Keratinocyte (primary cell): Measurements from ENCODE around the gene ACBD7. TPM values are rescaled to one million over a fixed set of nuclear protein-coding genes. Genes with fewer than 3 reads are reported as not detected.

Experiments
- DNase-seq: peaks from one replicate; pipeline ENCODE4 v3.0.0-alpha.2; 2011; ENCODE audit warnings: low read depth, missing footprints, low spot score
- FAIRE-seq: peaks from 2 replicates; lab custom pipeline; 2011; peaks lifted over from hg19 to GRCh38; lab: Jason Lieb, UNC
- H2AFZ ChIP-seq: 2 replicates; pipeline ENCODE4 v1.6.0; 2012; ENCODE audit warnings: low read length, control low read depth, inconsistent platforms; ENCODE audit not compliant: control insufficient read depth
- H3K27ac ChIP-seq: 2 replicates; pipeline ENCODE4 v1.5.1; 2011; ENCODE audit warnings: low read length; ENCODE audit not compliant: control insufficient read depth, insufficient read depth
- H3K27me3 ChIP-seq: 3 replicates; pipeline ENCODE4 v1.6.0; 2011; ENCODE audit warnings: low read length; ENCODE audit not compliant: control insufficient read depth, insufficient read depth; ENCODE audit errors: extremely low read depth
- H3K36me3 ChIP-seq, 2 experiments: 2 replicates in 1 of 2; 3 replicates in 1 of 2; pipeline ENCODE4 v1.5.1; 2011; ENCODE audit warnings: low read length in 2 of 2, mild to moderate bottlenecking in 1 of 2; ENCODE audit not compliant: control insufficient read depth in 2 of 2, insufficient read depth in 2 of 2; ENCODE audit errors: extremely low read depth in 1 of 2
- H3K4me1 ChIP-seq: 3 replicates; pipeline ENCODE4 v1.5.1; 2011; ENCODE audit warnings: low read length; ENCODE audit not compliant: control insufficient read depth, insufficient read depth; ENCODE audit errors: extremely low read depth
- H3K4me2 ChIP-seq: 3 replicates; pipeline ENCODE4 v1.6.0; 2011; ENCODE audit warnings: low read depth, low read length; ENCODE audit not compliant: control insufficient read depth, insufficient read depth; ENCODE audit errors: extremely low read depth
- H3K4me3 ChIP-seq, 3 experiments: fragments of 200-600 bp in 1 of 3; sonication (generic) in 1 of 3; 2 replicates in 2 of 3; 3 replicates in 1 of 3; pipeline ENCODE4 v1.5.1; 2011 to 2016; ENCODE audit warnings: low read length in 3 of 3, mild to moderate bottlenecking in 3 of 3, control low read depth in 2 of 3, inconsistent platforms in 1 of 3, low read depth in 1 of 3, mixed read lengths in 1 of 3, mixed run types in 1 of 3, moderate library complexity in 1 of 3; ENCODE audit not compliant: control insufficient read depth in 2 of 3, insufficient read depth in 2 of 3; ENCODE audit errors: extremely low read depth in 1 of 3
- H3K79me2 ChIP-seq: 2 replicates; pipeline ENCODE4 v1.6.0; 2012; ENCODE audit warnings: low read length; ENCODE audit not compliant: control insufficient read depth, insufficient read depth
- H3K9ac ChIP-seq: 3 replicates; pipeline ENCODE4 v1.6.0; 2011; ENCODE audit warnings: low read length; ENCODE audit not compliant: control insufficient read depth, insufficient read depth; ENCODE audit errors: extremely low read depth
- H3K9me1 ChIP-seq: 3 replicates; pipeline ENCODE4 v1.6.0; 2011; ENCODE audit warnings: low read length; ENCODE audit not compliant: control insufficient read depth, insufficient read depth; ENCODE audit errors: extremely low read depth
- H3K9me3 ChIP-seq: 2 replicates; pipeline ENCODE4 v1.5.1; 2012; ENCODE audit warnings: low read depth, low read length; ENCODE audit not compliant: control insufficient read depth
- H4K20me1 ChIP-seq: 3 replicates; pipeline ENCODE4 v1.6.0; 2011; ENCODE audit warnings: low read length; ENCODE audit not compliant: control insufficient read depth, insufficient read depth; ENCODE audit errors: extremely low read depth
- CTCF ChIP-seq, 3 experiments: IDR thresholded peaks in 1 of 3; conservative IDR thresholded peaks in 1 of 3; optimal IDR thresholded peaks in 1 of 3; 2 replicates in 2 of 3; 3 replicates in 1 of 3; pipeline versions ENCODE3 to v1.5.1; 2011; ENCODE audit warnings: low read length in 3 of 3, mild to moderate bottlenecking in 3 of 3, moderate library complexity in 2 of 3, control low read depth in 1 of 3, inconsistent platforms in 1 of 3; ENCODE audit not compliant: insufficient read depth in 2 of 3; ENCODE audit errors: extremely low read depth in 1 of 3
- EZH2 ChIP-seq: IDR thresholded peaks from one replicate; pipeline ENCODE4 v1.6.1; 2012; ENCODE audit warnings: inconsistent platforms, mild to moderate bottlenecking, low read length, moderate library complexity
- dilution Hi-C: fragments of 300-500 bp; cut with MboI; formaldehyde crosslinking; loops from one replicate; pipeline ENCODE4 v1.7.0; 2020; ENCODE audit warnings: low sequenced_read_pairs; ENCODE audit not compliant: extremely low pct_ligation_motif_present
- polyA plus RNA-seq, 5 experiments: library from polyadenylated mRNA; depleted of rRNA in 3 of 5; stranded (reverse) in 3 of 5; stranded (forward) in 1 of 5; unstranded in 1 of 5; fragments of >200 nt; gene quantifications; 1 replicate in 1 of 5; 2 replicates in 3 of 5; 3 replicates in 1 of 5; pipeline versions ENCODE4 v1.2.1 to v1.2.3, GENCODE V29; 2011 to 2012; ENCODE audit warnings: missing spikeins in 2 of 5, low read depth in 1 of 5, low replicate concordance in 1 of 5

Gene ACBD7
- polyA plus RNA-seq, 1 donor (not counting 4 experiments of a cell fraction or from before 2014, with no cell fraction given) = 0.20 TPM

GRCh38 chr10:15075421-15075820 lies 13.2 kb downstream of the ACBD7 start:
- Histone ChIP-seq H3K27ac (no peak overlapping the region), H3K4me3 (no peak overlapping the region), H3K9me1 (no peaks in the 10 kb centered on the region), H3K9ac (no peak overlapping the region), H4K20me1 (no peaks in the 10 kb centered on the region), H3K4me1 (no peaks in the 10 kb centered on the region), H3K9me3 (no peaks in the 10 kb centered on the region), H3K27me3 (no peaks in the 10 kb centered on the region), H3K79me2 (no peaks in the 10 kb centered on the region), H2AFZ (no peak overlapping the region), H3K36me3 (no peaks in the 10 kb centered on the region), H3K4me2 (no peak overlapping the region)
- DNase-seq (no peak), FAIRE-seq (no peak)
- TF ChIP-seq EZH2 = no peak
- no peak for TF ChIP-seq CTCF (optimal IDR thresholded peaks at IDR 0.05 in 1 of 3, IDR thresholded peaks at IDR 0.05 in 1 of 3, conservative IDR thresholded peaks at IDR 0.05 in 1 of 3; ENCODE audit: extremely low read depth in 1 of 3, insufficient read depth in 2 of 3, low read length in 3 of 3)
- dilution Hi-C loops = no loop called here

GRCh38 chr10:15072358-15072757 lies 16.2 kb downstream of the ACBD7 start:
- no peak for FAIRE-seq
- Histone ChIP-seq H3K4me3 (no peak overlapping the region), H3K4me2 (no peak overlapping the region), H4K20me1 (no peaks in the 10 kb centered on the region), H3K36me3 (no peaks in the 10 kb centered on the region), H3K9ac (no peak overlapping the region), H3K27me3 (no peaks in the 10 kb centered on the region), H3K9me1 (no peaks in the 10 kb centered on the region), H3K27ac (no peak overlapping the region), H3K4me1 (no peaks in the 10 kb centered on the region), H3K79me2 (no peaks in the 10 kb centered on the region), H3K9me3 (no peaks in the 10 kb centered on the region), H2AFZ (no peak overlapping the region)
- DNase-seq = no peak
- TF ChIP-seq EZH2 (no peak), CTCF (optimal IDR thresholded peaks at IDR 0.05 in 1 of 3, IDR thresholded peaks at IDR 0.05 in 1 of 3, conservative IDR thresholded peaks at IDR 0.05 in 1 of 3; ENCODE audit: extremely low read depth in 1 of 3, insufficient read depth in 2 of 3, low read length in 3 of 3) (no peak)
- dilution Hi-C loops = no loop called here
